GM21737 (cell line): Measurements from ENCODE around the gene ZNF804B.

Experiments
- ATAC-seq: cut with Tn5 transposase; IDR thresholded peaks from one replicate; pipeline ENCODE4 v1.9.1; 2021; ENCODE audit warnings: mild to moderate bottlenecking, moderate library complexity; ENCODE audit not compliant: unreplicated experiment

The ZNF804B gene

DNA sequence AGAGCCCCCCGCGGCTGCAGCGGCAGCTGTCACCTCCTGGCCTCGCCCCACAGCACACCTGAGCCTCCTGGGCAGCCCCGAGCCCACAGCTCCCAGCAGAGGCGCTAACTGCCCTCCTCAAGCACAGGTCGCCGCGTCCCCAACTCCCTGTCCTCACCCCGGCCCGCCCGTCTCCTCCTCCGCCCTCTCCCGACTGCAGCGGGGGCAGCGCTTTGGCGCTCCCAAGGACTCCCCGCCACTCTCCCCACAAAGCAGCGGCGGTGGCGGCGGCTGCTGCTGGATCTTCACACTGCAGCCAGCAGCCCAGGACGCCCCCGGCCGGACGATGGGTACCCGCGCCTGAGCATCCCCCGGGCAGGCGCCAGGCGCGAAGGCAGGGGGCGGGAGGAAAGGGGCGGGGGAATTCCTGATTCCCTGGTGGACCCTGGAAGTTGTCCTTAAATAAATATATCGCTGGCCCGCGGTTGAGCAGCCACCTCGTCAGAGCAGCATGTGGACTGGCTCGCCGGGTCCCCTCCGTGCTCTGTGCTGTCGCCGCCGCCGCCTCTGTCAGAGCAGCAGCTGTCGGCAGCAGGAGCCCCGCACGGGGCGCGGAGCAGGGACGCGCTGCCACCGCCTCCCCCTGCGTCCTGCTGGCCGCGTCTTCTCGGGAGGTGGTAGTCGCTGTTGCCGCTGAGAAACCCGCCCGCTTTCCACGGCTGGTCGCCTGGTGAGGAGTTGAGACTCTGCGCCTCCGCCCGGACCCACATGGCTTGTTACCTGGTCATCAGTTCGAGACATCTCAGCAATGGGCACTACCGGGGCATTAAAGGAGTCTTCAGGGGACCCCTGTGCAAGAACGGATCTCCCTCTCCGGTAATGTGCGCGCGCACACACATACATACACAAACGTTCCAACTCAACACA lies at the start of gene ZNF804B:
Gene ZNF804B, plus strand, starts transcription at position 471 of the 906 bp plus-strand sequence. Its CDS starts 277 bp downstream, at position 748.
- no peak for ATAC-seq

DNA sequence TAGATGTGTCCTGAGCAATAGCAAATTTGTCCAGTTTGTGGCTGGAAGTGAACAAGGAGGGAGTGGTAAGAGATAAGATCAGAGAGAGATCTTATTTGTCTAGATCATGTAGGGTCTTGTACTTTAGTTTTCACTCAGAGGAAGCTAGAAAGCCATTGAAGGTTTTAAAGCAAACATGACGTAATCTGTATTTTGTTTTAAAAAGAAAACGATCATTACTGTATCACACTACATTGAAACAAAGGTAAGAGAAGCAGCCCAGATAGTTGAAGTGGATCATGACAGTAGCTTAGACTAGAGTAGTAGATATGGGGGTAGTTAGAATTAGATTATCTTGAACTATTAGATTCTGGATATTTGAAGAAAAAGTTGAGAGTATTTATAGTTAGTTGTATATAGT lies 23.6 kb upstream of the ZNF804B start:
- ATAC-seq = no peak

DNA sequence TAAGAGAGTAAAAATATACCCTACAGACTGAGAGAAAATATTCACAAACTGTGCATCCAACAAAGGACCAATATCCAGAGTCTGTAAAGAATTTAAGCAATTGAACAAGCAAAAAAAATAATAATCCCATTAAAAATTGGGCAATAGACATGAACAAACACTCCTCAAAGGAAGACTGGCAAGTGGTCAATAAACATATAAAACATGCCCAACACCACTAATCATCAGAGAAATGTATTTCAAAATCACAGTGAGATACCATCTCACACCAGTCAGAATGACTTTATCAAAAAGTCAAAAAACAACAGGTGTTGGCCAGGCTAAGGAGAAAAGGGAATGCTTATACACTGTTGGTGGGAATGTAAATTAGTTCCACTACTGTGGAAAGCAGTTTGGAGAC lies 21.9 kb upstream of the ZNF804B start:
- ATAC-seq = no peak

DNA sequence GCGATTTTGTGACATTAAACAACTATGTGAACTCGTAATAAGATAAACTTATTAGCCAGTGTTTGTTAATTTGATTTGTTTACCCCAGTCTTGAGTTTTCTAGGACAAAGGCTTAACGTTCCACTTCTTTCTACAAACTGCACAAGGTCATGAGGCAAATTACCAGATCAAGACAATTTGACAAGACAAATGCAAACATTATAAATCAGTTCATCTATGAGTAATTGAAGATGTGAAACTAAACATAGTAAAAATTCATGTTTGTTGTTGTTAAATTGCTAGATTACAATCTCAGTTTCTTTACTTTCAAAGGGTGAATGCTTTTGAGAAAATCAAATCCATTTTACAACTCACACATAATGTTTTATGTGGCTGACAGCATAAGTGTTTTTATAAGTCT lies 13.4 kb upstream of the ZNF804B start:
- ATAC-seq = no peak

DNA sequence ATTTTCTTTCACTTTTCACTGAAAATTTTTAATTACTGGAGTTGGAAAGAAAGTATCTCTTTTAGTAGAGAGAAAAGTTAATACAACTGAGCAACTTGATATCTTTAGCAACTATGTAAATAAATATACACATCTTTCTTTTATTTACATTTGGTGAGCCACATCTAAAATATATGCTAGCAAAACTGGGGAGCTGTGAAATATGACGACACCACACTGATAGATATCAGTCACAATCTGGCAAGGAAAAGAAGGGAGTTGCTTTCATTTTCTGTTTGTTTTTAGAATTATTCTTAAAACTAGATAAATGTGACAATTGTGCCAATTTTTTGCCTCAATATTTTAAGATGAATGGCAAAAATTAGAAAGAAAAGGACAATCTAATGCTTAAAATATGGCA lies 2.7 kb upstream of the ZNF804B start:
- no peak for ATAC-seq

DNA sequence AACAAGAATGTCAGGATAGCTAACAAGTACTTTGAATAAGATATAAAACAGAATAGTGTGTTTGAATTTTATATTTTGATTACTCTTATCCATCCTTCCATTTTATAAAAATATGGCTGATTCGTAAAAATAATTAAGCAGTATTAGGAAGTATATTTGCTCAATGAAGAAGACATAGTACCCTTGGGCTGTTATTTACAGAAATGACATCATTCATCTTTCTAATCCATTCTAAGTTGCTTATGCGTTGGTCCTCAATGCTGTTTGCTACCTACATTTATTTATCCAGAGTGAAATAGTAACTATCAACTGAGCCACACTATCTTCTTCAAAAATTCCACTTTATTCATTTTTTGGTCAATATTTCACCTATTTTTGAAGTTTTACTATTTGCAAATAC lies 2.1 kb upstream of the ZNF804B start:
- ATAC-seq = no peak

DNA sequence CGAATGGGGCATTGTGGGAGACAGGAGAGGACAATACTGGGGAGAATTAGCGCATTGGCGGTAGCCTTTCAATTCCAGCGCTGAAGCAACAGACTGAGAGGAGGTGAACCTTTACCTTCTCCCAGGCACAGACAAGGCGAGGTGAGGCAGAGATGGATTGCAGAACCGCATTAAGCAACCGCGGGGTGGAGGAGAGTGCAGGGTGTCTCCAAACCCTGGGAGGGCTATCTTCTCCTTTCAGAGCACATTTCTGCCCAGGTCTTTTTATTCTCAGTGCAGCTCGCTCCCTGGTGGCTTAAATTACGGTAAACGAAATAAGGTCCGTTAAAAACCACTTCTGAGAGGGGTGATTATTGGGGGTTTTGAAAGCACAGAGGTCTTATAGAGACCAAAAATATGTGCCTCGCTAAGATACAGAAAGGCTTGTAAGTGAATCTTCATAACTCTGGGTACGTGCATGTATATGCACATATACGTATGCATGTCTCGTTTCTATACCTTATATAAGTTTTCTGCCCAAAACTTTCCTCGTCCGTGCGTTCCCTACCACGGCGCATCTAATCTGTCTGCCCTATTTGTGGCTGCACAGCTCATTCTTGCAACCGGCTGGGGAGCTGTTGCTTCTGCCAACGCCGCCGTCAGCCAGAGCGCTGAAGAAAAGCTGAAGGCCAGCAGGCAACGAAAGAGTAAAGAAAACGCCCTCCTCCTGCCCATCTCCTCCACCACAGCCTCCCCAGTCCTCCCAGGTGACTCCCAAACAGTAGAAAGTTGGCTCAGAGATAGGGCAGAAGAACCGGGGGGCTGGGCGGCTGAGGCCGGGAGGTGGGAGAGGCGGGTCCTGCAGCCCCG lies 895 bp upstream of the ZNF804B start:
- ATAC-seq = no peak

DNA sequence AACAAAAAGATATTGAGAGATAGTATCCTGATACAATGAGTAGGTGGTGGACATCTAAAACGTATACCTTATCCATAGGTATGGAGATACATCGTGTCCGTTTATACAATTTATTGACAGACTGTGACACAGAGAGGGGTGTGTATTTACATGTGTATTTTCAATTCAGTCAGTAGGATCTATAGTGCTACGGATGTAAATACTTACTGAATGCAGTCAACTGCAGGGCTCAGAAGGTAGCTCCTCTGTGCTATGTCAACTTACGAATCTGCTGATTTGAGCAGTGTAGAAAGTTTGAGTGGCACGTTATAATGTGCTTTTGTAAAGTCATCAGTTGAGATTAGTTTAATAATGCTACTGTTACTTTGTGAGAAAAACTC lies 626 bp downstream of the ZNF804B start:
- no peak for ATAC-seq

DNA sequence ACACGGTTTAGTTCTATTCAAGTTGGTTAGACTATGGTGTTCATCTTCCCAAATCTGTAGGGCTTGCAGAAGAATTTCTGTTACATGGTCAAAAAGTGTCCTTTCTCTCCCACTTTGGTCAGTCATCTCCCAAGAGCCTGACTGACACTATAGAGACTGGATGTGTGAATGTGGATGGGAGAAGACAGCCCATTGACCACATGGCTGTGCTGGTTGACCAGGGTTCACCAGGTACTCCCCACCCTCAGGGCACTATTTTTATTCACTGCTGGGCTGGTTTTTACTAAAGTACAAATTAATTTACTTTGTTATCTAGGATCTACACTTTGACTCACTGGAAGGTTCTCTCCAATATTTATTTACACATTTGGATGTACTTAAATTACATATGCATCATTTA lies 2.3 kb downstream of the ZNF804B start:
- ATAC-seq = no peak

DNA sequence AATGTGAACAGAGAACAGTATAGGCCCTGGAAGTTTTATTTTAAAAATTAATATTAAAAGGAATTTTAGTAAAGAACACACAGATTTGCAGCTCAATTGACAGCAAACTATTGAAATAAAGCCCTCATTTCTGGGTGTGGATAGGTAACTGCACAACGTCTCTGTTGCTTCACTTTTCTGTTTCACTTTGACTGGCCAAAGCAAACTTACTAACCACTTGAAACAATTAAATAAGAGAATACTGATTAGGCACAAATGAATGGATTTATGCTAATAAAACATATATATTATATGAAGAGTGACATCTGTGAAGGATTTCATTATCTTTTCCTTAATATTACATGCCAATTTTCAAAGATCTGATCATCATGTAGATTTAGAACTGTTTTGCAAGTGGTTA lies 11.9 kb downstream of the ZNF804B start:
- no peak for ATAC-seq

DNA sequence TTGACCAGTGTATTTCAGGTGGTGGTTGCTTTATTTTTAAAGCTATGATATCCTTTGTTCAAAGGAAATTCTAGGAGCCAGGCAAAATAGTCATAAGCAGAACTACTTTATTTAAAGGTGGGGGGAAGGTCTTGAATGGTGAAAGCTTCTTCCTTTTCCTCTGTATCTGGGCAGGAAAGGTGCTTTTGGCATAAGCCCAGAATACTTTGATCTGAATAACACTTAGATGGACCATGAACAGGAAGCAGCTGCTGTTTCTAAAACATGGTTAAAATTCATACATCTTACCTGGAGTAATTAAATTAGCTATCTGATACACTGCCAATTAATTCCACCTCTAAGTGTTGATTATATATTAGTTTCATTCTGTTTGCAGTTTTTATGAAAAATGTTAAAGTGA lies 13.3 kb downstream of the ZNF804B start:
- no peak for ATAC-seq

DNA sequence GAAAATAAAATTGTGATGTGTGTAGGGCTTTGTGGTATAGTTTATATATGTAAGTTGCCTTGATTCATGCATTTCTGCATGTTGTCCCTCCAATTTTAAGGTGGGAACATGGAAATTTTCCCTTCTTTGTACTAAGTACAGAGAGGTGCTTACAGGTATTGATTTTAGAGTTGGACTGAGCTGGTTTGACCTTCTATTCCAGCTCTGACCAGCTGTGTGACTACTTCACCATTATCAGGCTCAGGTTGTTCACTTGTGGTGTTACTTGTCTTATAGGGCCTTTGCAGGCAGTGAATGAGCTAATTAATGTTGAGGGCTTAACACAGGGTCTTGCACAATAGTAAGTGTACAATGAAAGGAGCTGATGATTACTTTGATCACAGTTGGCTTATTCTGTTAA lies 16.3 kb downstream of the ZNF804B start:
- ATAC-seq = no peak

DNA sequence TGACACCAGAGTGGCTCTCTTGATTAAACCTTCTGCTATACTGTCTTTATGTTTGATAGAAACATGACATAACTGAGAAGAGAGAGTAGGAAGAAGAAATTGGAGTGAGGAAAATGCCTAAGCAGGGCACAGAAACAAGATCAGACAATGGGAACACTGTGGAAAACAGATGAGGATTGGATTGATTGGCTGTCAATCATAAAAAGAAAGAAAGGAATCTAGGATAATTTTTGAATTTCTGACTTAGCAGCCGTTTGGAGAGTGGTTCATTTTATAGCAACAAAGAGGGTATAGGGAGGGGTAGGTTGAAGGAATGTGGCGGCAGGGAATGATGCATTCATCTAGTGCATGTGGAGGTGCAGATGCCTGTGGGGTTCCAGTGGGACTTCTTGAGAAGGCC lies 28.3 kb downstream of the ZNF804B start:
- no peak for ATAC-seq

DNA sequence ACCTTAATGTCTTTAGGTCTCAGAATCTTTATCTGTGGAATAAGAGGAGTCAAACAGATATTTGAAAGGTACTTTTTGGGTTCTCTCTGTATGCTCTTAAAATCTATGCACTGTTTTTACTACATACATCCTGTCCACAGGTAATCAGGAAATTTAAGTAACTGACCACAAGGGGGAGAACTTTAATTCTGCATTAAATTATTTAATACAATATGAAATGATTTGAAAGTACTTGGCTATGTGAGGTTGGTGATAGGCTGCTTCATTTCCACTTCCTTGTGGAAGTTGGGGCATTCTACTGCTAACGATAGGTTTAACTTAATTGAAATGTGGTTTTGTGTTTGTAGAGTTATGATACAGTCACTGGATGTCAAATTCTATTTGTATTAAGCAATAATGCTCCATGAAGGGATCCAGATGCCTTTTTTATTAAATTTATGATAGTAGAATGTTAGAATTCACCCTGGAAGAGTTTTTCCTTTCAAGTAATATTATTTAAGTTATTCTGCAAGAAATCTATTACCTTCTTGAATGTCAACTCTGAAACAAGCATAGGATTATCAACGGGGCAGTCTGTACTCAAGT lies 30.1 kb downstream of the ZNF804B start:
- no peak for ATAC-seq

DNA sequence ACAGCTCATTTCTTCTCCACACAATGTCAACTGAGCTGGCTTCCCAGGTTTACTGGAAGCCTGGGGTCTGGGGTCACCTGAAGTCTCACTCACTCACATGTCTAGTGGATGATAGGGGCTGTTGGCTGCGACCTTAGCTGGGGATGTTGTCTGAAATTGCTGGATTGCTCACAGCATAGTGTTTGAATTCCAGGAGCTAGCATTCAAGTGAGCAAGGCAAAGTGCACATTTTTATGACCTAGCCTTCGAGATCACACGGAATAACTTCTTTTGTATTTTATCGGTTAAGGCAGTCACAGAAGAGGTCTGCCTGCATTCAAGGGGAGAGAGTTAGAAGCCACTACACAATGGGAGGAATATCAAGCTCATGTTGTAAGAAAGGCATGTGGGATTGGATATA lies 32.4 kb downstream of the ZNF804B start:
- ATAC-seq = no peak

DNA sequence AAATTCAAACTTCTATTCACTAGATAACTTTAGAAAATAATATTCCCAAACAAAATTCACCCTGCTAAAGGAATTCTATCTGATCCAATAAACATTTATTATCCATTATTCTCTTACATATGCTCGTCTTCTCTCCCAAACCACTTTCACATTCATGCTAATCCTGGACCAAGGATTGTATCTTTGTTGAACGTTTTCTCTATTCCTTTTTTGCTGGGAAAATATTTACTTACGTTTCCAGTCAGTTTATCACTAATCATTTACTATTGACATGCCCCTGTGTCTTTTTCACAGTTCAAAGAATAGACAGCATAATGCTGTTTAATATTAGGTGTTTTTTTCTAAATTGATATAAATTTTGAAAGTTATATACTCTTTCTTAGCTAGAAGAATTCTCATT lies 32.9 kb downstream of the ZNF804B start:
- ATAC-seq = no peak

DNA sequence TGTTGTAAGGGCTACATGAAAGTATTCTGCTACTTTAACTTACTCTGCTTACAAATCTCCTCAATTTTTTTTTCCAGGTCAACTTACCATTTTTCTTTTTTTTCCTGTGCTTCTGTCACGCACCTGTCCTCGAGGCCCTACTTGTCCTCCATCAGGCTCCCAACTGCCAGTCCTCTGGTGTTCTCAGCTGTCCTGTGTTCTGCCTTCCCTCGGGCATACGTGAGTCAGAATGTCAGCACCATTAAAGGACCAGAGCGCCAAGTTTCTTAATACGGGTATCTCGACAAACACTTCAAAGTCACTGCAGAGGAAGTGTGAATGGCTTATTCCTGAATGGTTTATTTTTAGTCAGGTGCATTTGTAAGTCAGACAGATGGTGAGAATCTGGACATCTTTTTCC lies 36.1 kb downstream of the ZNF804B start, which contains the start of gene TEX47:
Gene TEX47, minus strand, starts transcription at position 185 of the 400 bp plus-strand sequence. CDS start 795 bp downstream, outside the sequence.
- no peak for ATAC-seq

DNA sequence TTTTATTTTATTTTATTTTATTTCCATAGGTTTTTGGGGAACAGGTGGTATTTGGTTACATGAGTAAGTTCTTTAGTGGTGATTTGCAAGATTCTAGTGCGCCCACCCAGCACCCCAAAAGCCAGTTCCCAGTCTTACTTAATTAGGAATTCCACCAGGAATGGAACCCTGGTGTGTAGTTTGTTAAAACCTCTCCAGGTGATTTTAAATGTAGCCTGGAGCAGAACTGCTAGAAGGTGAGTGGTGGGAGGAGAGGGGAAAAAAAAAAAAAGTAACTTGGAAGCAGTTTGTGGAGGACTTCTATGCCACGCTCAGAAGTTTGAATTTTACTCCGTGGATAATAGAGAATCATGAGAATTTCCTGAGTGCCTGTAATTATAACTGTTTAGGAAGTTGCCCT lies 41.5 kb downstream of the ZNF804B start:
- no peak for ATAC-seq

DNA sequence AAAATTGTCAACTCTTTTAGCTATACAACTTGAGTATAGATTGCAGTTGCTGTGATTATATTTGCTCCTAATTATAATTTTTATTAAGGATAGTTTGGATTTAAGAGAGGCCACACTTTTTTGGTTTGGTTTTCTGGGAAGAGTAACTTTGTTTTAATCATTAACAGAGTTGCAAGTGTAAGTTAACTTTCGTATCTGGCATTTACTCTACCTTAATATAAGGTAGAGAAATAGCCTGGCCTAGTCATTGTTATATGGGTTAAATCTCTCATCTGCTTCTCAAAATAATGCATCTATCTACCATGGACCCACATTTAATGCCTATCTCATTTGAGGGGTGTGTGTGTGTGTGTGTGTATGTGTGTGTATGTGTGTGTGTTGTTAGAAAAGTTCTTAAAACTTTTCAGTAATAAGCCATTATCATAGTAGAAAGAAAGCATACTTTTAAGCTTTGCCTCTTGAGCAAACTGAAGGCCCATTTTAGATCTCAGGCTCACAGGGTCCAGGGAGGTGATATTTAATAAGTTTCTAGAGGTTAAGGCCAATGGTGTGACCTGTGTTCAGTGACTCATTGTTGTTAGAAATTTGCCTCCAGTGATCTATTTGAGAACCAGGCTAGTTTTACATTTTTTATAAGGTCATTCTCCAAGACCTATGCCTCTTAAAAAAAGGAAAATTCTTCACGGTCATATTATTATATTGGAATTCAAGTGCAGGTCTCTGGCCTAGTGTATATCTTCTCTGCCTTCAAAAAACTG lies 47.0 kb downstream of the ZNF804B start:
- ATAC-seq = no peak

DNA sequence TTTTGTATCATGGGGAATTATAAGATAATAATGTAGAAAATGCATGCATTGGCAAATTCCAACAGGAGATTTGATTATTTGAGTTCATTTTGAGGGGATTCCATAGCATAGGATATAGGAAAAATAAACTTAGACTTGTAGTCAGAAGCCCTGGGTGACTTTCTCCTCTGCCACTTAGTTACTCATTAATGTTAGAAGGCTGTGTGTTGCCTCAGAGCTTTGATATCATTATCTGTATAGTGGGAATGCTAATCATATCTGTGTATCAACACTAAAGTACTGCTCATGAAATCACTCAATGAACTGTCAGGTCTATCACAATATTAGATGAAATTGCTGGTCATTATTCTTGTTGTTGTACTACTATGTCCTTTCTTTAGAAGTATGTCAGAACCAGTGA lies 59.1 kb downstream of the ZNF804B start:
- no peak for ATAC-seq

DNA sequence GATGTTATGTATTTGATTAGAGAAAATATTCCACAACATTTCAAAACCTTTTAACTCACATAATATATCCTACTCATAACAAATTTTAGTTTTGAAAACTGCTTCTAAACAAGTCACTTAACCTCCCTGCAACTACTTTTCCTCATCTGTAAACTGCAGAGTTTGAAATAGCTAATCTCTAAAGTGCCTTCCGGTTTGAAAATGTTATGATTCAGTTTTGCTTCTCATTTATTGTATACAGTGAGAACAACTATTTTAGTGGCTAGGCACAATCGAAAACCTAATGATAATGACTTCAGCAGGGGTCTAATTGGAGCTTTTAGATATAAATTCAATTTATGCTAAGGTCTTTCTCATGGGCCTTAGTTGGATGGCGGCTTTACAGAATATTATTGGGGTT lies 66.7 kb downstream of the ZNF804B start:
- ATAC-seq = no peak
